GM15510 (cell line): Measurements from ENCODE around the gene C17orf100.
A peak's percentile ranks its signal among the peaks of the same experiment; 100 is the strongest.

Source experiments
- POLR2A ChIP-seq: IDR thresholded peaks from 3 replicates; pipeline ENCODE4 v1.6.1; 2011; ENCODE audit warnings: borderline replicate concordance; ENCODE audit not compliant: insufficient read length; ENCODE audit errors: extremely low read depth

The C17orf100 gene

GRCh38 chr17:6651354-6651918, at the start of gene C17orf100, which contains the start of gene MED31:
Gene C17orf100 (plus strand): TSS chr17:6651762. CDS start chr17:6651914, 152 bp downstream.
Gene MED31 (minus strand): TSS chr17:6651605. CDS start chr17:6651528, 77 bp downstream.
- peak; percentile 69 for TF ChIP-seq POLR2A

- TF ChIP-seq POLR2A = no peak
Observed at GRCh38 chr17:6602141-6602540, 49.4 kb upstream of the C17orf100 start.

GRCh38 chr17:6603744-6604325, 47.7 kb upstream of the C17orf100 start:
- no peak for TF ChIP-seq POLR2A

GRCh38 chr17:6605142-6605541, 46.4 kb upstream of the C17orf100 start:
- TF ChIP-seq POLR2A = no peak

DNA sequence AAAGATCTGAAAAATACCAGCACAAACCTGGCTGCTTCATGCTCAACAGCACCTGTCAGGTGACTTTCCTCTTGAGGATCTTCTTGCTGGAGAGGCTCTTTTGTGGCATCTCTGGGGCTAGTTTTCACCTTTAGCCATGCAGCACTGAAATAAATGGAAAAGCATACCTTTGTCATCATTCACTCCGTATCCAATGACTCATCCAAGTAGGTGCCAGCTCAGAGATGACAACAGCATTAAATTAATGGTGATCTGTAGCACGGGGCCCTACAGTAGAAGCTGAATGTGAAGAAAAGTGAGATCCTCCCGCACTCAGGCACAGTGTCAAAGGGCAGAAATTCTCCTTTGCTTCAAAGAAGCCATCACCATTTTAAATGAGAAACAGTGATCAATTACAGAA, 43.2 kb upstream of the C17orf100 start:
- no peak for TF ChIP-seq POLR2A

- TF ChIP-seq POLR2A = no peak
Observed at GRCh38 chr17:6610011-6610410, 41.6 kb upstream of the C17orf100 start.

- no peak for TF ChIP-seq POLR2A
Observed at GRCh38 chr17:6611231-6611630, 40.3 kb upstream of the C17orf100 start.

GRCh38 chr17:6623941-6624340, 27.6 kb upstream of the C17orf100 start:
- TF ChIP-seq POLR2A = no peak

DNA sequence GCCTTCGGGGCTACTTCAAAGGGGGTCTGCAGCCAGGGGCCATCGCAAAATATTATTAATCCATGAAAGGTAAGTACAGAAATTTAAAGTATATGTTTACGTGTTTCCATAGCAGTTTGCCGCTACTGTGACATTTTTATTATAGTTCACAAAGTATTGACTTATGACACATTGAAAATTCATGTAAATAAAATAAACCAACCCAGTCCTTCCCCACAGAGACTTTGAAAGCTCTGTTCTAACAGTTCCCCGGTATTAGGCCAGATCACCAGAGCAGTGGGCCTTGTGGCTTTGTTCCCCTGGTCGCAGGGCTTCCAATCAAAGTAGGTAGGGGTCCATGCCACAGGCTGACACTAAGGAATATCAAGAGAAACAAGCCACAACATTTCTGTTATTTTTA, 24.9 kb upstream of the C17orf100 start:
- TF ChIP-seq POLR2A = no peak

- TF ChIP-seq POLR2A = no peak
Observed at GRCh38 chr17:6627019-6627418, 24.5 kb upstream of the C17orf100 start.

DNA sequence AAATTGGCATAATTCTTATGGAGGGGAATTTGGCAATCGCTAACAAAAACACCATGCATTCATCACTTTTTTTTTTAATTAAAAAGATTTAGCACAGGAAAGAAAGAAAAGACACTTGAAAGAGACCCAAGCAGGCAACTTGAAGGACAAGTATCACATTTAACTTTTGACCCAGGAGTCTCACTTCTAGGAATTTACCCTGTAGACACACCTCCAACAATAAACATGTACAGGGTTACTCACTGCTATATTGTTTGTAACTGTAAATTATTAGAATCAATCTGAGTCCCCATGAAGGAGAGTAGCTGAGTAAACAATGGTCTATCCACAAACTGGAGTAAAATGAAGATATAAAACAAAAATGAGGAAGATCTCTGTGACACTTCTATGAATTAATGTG, 21.2 kb upstream of the C17orf100 start:
- no peak for TF ChIP-seq POLR2A

DNA sequence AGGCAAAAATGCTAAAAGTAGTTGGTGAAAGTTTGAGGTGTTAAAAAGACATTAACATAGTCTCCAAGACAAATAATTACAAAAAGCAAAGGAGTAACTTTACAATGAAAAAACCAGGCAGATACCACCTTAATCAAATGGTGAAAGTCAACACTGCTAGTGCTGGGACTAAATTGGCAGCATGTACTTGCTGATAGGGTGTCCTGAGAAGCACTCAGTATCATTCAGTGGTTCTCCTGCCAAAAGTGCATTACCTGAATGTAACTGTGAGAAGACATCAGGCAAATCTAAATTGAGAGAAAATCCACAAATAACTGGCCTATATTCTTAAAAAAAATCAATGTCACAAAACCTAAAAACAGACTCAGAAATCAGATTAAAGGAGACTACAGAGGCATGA, 19.0 kb upstream of the C17orf100 start:
- no peak for TF ChIP-seq POLR2A

DNA sequence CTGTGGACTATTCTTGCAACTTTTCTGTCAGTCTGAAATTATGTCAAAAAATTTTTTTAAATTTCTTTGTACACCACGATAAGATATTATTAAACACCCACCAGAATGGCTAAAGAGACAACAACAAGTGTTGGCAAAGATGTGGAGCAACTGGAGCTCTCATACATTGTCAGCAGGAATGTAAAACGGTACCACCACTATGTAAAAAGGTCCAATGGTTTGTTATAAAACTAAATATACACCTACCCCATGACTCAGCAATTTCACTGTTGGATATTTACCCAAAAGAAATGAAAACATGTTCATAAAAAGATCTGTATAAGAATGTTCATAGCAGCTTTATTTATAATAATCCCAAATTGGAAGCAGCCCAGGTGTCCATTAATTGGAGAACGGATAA, 18.3 kb upstream of the C17orf100 start:
- TF ChIP-seq POLR2A = no peak

- no peak for TF ChIP-seq POLR2A
Observed at GRCh38 chr17:6636105-6636504, 15.5 kb upstream of the C17orf100 start.

DNA sequence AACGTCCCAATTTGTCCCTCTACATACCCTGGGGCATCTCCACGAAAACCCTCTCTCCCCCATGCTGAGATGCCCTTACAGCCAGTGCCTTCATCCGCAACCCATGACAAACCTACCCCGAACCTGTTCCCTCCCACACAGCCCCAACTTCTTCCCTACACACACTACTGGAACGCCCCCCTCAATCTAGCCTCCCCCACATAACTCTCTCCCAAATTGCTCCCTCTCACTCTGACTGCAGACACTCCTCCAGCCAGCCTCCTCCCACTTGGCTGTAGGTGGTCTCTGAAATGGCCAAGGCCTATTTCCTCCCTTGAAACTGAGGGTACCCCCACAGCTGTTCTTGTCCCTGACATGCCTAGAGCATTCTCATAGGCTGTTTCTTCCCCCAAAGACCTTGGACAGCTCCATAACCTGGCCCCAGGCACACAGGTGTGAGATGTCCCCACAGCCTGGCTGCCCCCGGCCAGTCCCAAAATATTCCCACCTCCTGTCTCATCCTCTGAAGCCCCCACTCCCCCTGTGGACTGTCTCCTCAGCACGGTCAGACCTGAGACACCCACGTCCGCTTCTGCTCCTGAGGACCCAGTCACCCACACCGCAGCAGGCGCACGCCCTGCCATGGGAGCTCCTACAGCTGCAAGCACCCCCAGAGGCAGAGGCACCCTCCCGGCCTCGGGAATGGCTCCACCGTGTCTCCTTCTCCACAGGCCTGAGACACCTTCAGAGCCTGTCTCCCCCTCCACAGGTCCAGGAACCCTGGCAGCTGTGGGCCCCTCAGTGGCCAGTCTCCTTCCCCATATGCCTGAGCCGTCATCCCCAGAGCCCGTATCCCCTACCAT, 14.7 kb upstream of the C17orf100 start:
- TF ChIP-seq POLR2A = no peak

DNA sequence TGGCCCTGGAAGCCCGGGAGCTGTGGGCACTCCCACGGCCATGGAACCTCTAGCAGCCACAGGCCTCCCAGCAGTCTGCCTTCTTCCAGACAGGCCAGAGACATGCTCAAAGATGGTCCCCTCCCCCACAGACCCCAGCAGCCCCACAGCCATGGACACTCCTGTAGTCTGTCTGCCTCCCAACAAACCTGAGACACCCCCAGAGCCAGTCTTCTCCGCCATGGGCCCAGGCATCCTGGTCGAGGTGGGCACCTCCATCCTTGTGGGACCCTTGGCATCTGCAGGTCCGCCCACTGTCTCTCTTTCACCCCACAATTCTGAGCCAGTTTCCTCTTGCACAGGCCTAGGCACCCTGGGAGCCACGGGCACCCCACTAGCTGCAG, 14.1 kb upstream of the C17orf100 start:
- TF ChIP-seq POLR2A = no peak
